Vagina (tissue), 2 donors: ENCODE results near the gene HEPHL1. TPM values are rescaled to one million over a fixed set of nuclear protein-coding genes. Genes with fewer than 3 reads are reported as not detected.

Source experiments
- DNase-seq, 2 donors: peaks; one replicate each; pipeline ENCODE4 v3.0.0-alpha.2; 2017; ENCODE audit errors: extremely low spot score in 2 of 2
- H3K27ac ChIP-seq: fragments of 200-600 bp; sonication (generic); one replicate; pipeline ENCODE4 v1.5.1; 2019
- H3K27me3 ChIP-seq: fragments of 200-600 bp; sonication (generic); one replicate; pipeline ENCODE4 v1.5.1; 2019
- H3K36me3 ChIP-seq, 2 donors: fragments of 200-600 bp; sonication (generic); one replicate each; pipeline ENCODE4 v1.5.1; 2017 to 2019
- H3K4me1 ChIP-seq: fragments of 200-600 bp; sonication (generic); one replicate; pipeline ENCODE4 v1.5.1; 2019
- H3K4me3 ChIP-seq, 2 donors: fragments of 200-600 bp; sonication (generic); 1 replicate in 1 of 2; 2 replicates in 1 of 2; pipeline ENCODE4 v1.5.1; 2016 to 2019
- H3K9me3 ChIP-seq: fragments of 200-600 bp; sonication (generic); one replicate; pipeline ENCODE4 v1.5.1; 2019
- POLR2A ChIP-seq, 2 donors: fragments of 450-650 bp; IDR thresholded peaks; one replicate each; pipeline ENCODE4 v1.6.1; 2017; ENCODE audit warnings: antibody characterized with exemption in 2 of 2, mild to moderate bottlenecking in 2 of 2, moderate library complexity in 2 of 2
- POLR2AphosphoS5 ChIP-seq, 2 donors: sonication (generic); formaldehyde crosslinking; IDR thresholded peaks; one replicate each; pipeline ENCODE4 v1.9.0; 2017; ENCODE audit warnings: antibody characterized with exemption in 2 of 2, mild to moderate bottlenecking in 2 of 2, low read depth in 1 of 2; ENCODE audit not compliant: insufficient read depth in 1 of 2
- intact Hi-C: fragments of 100-400 bp; cut with DNase I; formaldehyde crosslinking; loops from one replicate; pipeline ENCODE4 v1.15.1; 2023
- total RNA-seq: library from RNA; depleted of rRNA; stranded (reverse); fragments of >200 nt; gene quantifications from one replicate; pipeline ENCODE4 v1.2.3, GENCODE V29; 2016
- TF ChIP-seq, protein P1 (sequence below), 3 experiments: fragments of 450-650 bp in 2 of 3; fragments of 200-600 bp in 1 of 3; sonication (generic) in 1 of 3; IDR thresholded peaks; one replicate each; pipeline ENCODE4 v1.5.1; 2017 to 2019; ENCODE audit warnings: antibody characterized with exemption in 3 of 3, mild to moderate bottlenecking in 2 of 3, moderate library complexity in 2 of 3

Gene HEPHL1
- total RNA-seq, 1 donor from 2014 or later: 1.7 TPM

DNA sequence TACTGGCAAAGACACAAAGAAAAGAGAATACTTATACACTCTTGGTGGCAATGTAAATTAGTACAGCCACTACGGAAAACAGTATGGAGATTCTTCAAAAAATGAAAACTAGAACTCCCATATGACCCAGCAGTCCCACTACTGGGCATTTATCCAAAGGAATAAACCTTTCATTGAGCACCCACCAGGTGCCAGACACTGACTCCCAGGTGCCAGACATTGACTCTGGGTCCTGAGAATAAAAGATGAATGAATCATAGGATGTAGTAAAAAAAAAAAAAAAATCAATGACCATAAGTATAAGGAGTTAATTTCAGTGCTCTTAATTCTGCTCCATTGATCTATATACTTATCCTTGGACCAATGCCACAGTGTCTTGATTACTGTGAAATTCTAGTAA is 28.2 kb downstream of the HEPHL1 start:
- TF ChIP-seq POLR2A (IDR thresholded peaks at IDR 0.05) (no peak), POLR2AphosphoS5 (IDR thresholded peaks at IDR 0.05; ENCODE audit: insufficient read depth in 1 of 2, low read depth in 1 of 2) (no peak)
- TF ChIP-seq, protein P1, sequence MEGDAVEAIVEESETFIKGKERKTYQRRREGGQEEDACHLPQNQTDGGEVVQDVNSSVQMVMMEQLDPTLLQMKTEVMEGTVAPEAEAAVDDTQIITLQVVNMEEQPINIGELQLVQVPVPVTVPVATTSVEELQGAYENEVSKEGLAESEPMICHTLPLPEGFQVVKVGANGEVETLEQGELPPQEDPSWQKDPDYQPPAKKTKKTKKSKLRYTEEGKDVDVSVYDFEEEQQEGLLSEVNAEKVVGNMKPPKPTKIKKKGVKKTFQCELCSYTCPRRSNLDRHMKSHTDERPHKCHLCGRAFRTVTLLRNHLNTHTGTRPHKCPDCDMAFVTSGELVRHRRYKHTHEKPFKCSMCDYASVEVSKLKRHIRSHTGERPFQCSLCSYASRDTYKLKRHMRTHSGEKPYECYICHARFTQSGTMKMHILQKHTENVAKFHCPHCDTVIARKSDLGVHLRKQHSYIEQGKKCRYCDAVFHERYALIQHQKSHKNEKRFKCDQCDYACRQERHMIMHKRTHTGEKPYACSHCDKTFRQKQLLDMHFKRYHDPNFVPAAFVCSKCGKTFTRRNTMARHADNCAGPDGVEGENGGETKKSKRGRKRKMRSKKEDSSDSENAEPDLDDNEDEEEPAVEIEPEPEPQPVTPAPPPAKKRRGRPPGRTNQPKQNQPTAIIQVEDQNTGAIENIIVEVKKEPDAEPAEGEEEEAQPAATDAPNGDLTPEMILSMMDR (IDR thresholded peaks at IDR 0.05): no peak
- intact Hi-C loops: no loop called here
- no peak for DNase-seq
- Histone ChIP-seq H3K27ac (no peak overlapping the region), H3K9me3 (no peaks in the 10 kb centered on the region), H3K27me3 (no peaks in the 10 kb centered on the region), H3K4me3 (no peak overlapping the region), H3K4me1 (no peaks in the 10 kb centered on the region), H3K36me3 (no peaks in the 10 kb centered on the region)

DNA sequence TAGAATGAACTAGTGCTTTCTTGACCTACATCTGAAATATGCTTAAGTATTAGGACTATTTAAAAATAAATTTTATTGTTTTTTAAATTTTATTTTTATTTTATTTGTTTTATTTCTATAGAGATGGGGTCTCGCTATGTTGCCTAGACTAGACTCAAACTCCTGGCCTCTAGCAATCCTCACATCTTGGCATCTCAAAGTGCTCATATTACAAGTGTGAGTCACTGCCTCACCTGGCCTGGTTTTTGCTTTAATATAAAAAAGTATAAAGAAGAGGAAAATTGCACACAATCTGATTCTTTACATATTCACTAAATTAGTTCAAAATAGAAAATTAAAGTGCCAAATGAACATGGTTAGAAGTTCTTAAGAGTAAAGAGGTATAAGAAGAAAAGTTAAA is 37.5 kb downstream of the HEPHL1 start:
- TF ChIP-seq, protein P1 (IDR thresholded peaks at IDR 0.05): no peak
- TF ChIP-seq POLR2AphosphoS5 (IDR thresholded peaks at IDR 0.05; ENCODE audit: insufficient read depth in 1 of 2, low read depth in 1 of 2): no peak
- TF ChIP-seq POLR2A (IDR thresholded peaks at IDR 0.05): no peak
- DNase-seq: no peak
- Histone ChIP-seq H3K36me3 (no peaks in the 10 kb centered on the region), H3K9me3 (no peaks in the 10 kb centered on the region), H3K27ac (no peak overlapping the region), H3K27me3 (no peaks in the 10 kb centered on the region), H3K4me1 (no peaks in the 10 kb centered on the region), H3K4me3 (no peak overlapping the region)
- intact Hi-C loops: no loop called here

DNA sequence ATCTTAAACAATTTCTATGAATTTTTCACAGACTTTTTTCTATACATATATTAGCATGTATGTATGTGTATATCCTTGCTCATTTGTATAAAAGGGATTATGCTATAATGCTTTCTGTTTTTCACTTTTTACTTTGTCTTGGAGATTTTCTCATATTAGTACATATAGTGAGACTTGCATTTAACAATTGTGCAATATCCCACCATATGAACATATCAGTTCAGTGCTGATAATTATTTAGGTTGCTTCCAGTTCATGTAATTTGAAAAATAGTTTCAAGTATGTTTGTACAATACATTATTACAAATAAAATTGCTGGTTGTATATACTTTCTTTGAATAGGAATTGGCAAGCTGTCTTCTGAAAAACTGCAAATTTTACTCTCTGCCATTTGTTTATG is 37.9 kb downstream of the HEPHL1 start:
- intact Hi-C loops: no loop called here
- H3K4me1 ChIP-seq: no peaks in the 10 kb centered on the region
- no peak for DNase-seq
- H3K27me3 ChIP-seq: no peaks in the 10 kb centered on the region
- TF ChIP-seq, protein P1 (IDR thresholded peaks at IDR 0.05): no peak
- TF ChIP-seq POLR2AphosphoS5 (IDR thresholded peaks at IDR 0.05; ENCODE audit: insufficient read depth in 1 of 2, low read depth in 1 of 2) (no peak), POLR2A (IDR thresholded peaks at IDR 0.05) (no peak)
- no peaks in the 10 kb centered on the region for H3K9me3 ChIP-seq
- H3K4me3 ChIP-seq: no peak overlapping the region
- H3K36me3 ChIP-seq: no peaks in the 10 kb centered on the region
- H3K27ac ChIP-seq: no peak overlapping the region

DNA sequence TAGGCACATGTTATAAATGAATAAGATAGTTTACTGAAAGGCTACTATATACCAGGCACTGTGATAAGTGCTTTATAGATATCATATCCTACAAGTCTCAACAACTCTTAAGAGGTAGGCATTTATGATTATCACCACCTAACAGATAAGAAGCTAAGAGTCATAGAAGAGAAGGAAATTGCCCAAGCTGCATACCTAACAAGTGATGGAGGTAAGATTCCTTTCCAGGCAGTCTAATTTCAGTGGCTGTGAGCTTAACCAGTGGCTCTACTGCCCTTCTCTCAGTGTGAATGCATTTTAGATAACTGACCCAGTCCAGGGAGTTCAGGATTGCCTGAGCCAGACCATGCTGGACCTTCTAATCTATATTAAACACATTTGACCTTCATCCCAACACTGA is 39.2 kb downstream of the HEPHL1 start:
- intact Hi-C loops: no loop called here
- no peak for DNase-seq
- H3K27ac ChIP-seq: no peak overlapping the region
- no peaks in the 10 kb centered on the region for H3K4me1 ChIP-seq
- no peaks in the 10 kb centered on the region for H3K27me3 ChIP-seq
- H3K9me3 ChIP-seq: no peaks in the 10 kb centered on the region
- H3K36me3 ChIP-seq: no peaks in the 10 kb centered on the region
- no peak overlapping the region for H3K4me3 ChIP-seq
- TF ChIP-seq POLR2AphosphoS5 (IDR thresholded peaks at IDR 0.05; ENCODE audit: insufficient read depth in 1 of 2, low read depth in 1 of 2) (no peak), POLR2A (IDR thresholded peaks at IDR 0.05) (no peak)
- TF ChIP-seq, protein P1 (IDR thresholded peaks at IDR 0.05): no peak

DNA sequence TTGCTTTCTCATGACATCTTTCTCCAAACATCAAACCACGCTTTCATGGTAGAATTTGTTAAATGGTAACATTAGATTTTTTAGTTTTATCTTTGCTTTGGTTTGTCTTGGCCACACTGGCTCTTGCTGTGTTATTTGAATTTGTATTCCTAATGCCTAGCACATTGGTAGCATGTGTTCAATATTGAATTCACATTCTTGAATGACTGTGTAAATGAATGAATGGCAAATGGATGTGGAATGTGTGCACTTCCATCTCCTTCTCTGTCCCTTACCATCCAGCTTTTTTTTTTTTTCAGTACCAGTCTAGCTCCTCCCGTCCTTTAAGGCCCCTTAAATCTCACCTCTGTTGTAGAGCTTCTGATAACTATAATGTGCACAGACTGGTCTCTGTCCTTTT is 41.2 kb downstream of the HEPHL1 start:
- intact Hi-C loops: no loop called here
- TF ChIP-seq POLR2A (IDR thresholded peaks at IDR 0.05): no peak
- TF ChIP-seq, protein P1 (IDR thresholded peaks at IDR 0.05): no peak
- TF ChIP-seq POLR2AphosphoS5 (IDR thresholded peaks at IDR 0.05; ENCODE audit: insufficient read depth in 1 of 2, low read depth in 1 of 2): no peak
- no peaks in the 10 kb centered on the region for H3K27me3 ChIP-seq

More for the DNA sequence above, 41.2 kb downstream of the HEPHL1 start:
- no peak for DNase-seq
- H3K36me3 ChIP-seq: no peaks in the 10 kb centered on the region
- H3K27ac ChIP-seq: no peak overlapping the region
- no peak overlapping the region for H3K4me3 ChIP-seq
- no peaks in the 10 kb centered on the region for H3K9me3 ChIP-seq
- no peaks in the 10 kb centered on the region for H3K4me1 ChIP-seq
